ENCODE measurements around the gene GSG1.
"Not testable (repeated sequence)": the region's sequence is repeated elsewhere in the genome, so short reads cannot be mapped to it uniquely, and the experiment has no call there.

GSG1 gene

DNA sequence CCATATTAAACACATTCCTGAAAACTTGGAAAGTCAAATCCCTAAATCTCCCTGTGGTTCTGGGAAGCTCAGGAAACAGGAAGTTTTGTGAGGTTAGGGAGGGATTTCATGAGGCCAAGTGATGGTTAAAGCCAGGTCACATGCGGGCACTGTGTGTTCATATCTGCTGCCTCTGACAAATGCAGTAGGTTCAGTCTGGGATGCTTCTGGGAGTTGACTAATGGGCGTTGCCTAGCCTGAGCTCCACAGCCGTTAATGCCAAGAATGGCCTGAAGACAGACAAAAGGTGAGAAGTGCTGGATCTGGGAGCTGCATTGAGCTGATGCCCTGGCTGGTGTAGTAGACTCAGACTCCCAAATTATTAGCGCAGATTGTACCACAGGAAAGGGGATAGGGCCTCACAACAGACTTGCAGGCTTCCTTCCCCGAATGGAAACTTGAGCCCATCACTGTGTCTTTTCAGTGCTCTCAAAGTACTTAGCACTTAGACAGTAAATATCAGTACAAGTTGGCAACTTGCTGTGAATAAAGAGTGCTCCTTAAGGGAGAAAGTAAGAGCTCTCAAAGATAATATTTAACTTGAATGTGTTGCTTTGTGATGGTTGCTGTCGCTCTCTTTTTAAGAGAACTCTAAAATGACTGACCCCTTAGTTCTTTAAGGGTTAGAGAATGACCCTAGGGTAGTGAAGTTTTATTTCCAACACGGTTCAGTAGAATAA lies 17.3 kb downstream of the GSG1 start:
- Mint-ChIP-seq H3K4me1 (no peaks in the 10 kb centered on the region), H3K4me3 (no peak overlapping the region), H3K36me3 (ENCODE audit: low read depth) (peaks cover 19% of the 10 kb centered on the region), H3K27me3 (ENCODE audit: low read depth) (peaks cover 3% of the 10 kb centered on the region), H3K9me3 (no peaks in the 10 kb centered on the region), H3K27ac (peak overlapping the region in 1 of 3 experiments; percentile 16)
- TF ChIP-seq, protein P1, sequence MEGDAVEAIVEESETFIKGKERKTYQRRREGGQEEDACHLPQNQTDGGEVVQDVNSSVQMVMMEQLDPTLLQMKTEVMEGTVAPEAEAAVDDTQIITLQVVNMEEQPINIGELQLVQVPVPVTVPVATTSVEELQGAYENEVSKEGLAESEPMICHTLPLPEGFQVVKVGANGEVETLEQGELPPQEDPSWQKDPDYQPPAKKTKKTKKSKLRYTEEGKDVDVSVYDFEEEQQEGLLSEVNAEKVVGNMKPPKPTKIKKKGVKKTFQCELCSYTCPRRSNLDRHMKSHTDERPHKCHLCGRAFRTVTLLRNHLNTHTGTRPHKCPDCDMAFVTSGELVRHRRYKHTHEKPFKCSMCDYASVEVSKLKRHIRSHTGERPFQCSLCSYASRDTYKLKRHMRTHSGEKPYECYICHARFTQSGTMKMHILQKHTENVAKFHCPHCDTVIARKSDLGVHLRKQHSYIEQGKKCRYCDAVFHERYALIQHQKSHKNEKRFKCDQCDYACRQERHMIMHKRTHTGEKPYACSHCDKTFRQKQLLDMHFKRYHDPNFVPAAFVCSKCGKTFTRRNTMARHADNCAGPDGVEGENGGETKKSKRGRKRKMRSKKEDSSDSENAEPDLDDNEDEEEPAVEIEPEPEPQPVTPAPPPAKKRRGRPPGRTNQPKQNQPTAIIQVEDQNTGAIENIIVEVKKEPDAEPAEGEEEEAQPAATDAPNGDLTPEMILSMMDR (IDR thresholded peaks at IDR 0.05; ENCODE audit: unreplicated experiment in 3 of 3): no peak

DNA sequence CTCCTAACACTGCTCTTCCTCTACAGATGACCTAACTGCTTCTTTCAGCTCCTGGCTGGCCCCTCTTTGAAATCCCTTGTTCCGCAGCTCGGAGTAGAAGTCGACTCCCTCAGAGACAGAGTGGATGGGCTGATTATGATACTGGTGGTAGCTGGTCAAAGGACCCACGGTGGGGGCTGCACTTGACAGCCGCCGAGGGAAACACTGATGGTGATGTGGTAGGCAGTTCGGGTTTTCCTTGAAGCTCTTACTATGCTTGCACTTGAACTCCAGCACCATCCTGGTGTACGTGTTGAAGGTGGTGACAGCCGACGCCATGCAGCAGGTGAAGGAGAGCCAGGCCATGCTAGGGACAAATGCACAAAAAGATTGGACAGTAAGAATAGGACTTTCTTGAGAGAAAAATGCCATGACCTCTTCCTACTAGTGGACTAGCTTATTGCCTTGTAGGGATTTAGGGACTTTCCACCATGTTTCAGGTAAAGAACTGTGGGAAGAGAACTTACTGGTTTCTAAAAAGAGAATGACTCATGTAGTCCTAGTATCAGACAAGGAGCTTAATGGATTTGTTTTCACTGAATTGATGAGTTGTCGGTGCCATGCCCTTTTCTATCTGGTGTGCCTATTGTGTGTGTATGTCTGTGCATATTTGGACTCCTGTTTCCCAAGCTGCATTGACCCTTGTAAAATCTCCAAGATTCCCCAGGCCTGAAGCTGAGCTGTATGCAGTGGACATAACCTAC lies 18.4 kb downstream of the GSG1 start:
- no peaks in the 10 kb centered on the region for H3K4me1 Mint-ChIP-seq
- no peaks in the 10 kb centered on the region for H3K9me3 Mint-ChIP-seq
- H3K27me3 Mint-ChIP-seq (ENCODE audit: low read depth): no peaks in the 10 kb centered on the region
- TF ChIP-seq, protein P1 (IDR thresholded peaks at IDR 0.05; ENCODE audit: unreplicated experiment in 3 of 3): no peak
- peaks cover 30% of the 10 kb centered on the region for H3K36me3 Mint-ChIP-seq (ENCODE audit: low read depth)
- no peak overlapping the region for H3K27ac Mint-ChIP-seq
- no peak overlapping the region for H3K4me3 Mint-ChIP-seq

DNA sequence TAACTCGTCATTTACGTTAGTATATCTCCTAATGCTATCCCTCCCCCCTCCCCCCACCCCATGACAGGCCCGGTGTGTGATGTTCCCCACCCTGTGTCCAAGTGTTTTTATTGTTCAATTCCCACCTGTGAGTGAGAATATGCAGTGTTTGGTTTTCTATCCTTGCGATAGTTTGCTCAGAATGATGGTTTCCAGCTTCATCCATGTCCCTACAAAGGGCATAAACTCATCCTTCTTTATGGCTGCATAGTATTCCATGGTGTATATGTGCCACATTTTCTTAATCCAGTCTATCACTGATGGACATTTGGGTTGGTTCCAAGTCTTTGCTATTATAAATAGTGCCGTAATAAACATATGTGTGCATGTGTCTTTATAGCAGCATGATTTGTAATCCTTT lies 19.8 kb downstream of the GSG1 start:
- H3K27me3 Mint-ChIP-seq (ENCODE audit: low read depth): not testable (repeated sequence)

DNA sequence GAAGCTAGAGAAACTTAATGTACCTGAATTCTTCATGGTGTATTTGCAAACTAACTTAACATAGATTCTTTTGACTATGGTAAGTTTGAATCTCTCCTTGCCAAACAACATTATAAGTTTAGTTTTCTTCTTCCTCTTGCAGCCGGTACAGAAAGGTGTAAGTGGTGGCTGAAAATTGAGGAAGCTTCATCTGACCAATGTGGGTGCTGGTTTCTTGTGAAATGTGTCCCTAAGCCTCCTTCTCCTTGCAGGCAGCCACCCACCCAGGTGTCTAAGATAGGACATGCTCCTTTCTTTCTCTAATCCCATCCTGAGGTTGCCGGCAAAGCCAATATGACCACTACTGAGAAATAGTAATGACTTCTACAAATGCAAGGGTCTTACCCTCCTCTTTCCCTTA lies 20.6 kb downstream of the GSG1 start:
- H3K27me3 Mint-ChIP-seq (ENCODE audit: low read depth): no peaks in the 10 kb centered on the region
- H3K36me3 Mint-ChIP-seq (ENCODE audit: low read depth): peaks cover 44% of the 10 kb centered on the region
- TF ChIP-seq, protein P1 (IDR thresholded peaks at IDR 0.05; ENCODE audit: unreplicated experiment in 3 of 3): no peak
- H3K4me1 Mint-ChIP-seq: no peaks in the 10 kb centered on the region
- no peak overlapping the region for H3K27ac Mint-ChIP-seq
- no peak overlapping the region for H3K4me3 Mint-ChIP-seq
- peaks cover 5% of the 10 kb centered on the region for H3K9me3 Mint-ChIP-seq

More for the DNA sequence above, 19.8 kb downstream of the GSG1 start:
- not testable (repeated sequence) for H3K9me3 Mint-ChIP-seq, H3K4me3 Mint-ChIP-seq, H3K4me1 Mint-ChIP-seq, H3K27ac Mint-ChIP-seq
- peaks cover 39% of the 10 kb centered on the region for H3K36me3 Mint-ChIP-seq (ENCODE audit: low read depth)

DNA sequence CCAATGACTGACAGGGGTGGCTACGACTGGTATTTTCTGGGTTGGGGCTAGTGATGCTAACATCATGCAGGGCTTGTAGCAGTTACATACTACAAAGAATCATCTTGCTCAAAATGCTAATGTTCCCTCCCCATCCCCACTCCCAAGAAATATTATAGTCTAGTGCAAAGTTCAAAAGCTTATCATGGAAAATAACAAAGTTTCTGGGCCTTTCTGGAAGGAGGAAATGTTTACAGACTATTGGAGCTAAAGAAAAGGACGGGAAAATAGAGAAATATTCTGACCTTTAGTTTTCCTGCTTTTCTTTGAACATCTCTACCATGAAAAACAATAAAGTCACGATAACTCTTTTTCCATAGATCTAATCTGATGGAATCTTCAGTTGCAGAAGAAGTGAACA lies 23.2 kb downstream of the GSG1 start:
- no peaks in the 10 kb centered on the region for H3K27me3 Mint-ChIP-seq (ENCODE audit: low read depth)
- H3K9me3 Mint-ChIP-seq: peaks cover 5% of the 10 kb centered on the region
- no peak overlapping the region for H3K27ac Mint-ChIP-seq
- no peaks in the 10 kb centered on the region for H3K4me1 Mint-ChIP-seq
- no peak overlapping the region for H3K4me3 Mint-ChIP-seq
- TF ChIP-seq, protein P1 (IDR thresholded peaks at IDR 0.05; ENCODE audit: unreplicated experiment in 3 of 3): no peak
- peaks cover 59% of the 10 kb centered on the region for H3K36me3 Mint-ChIP-seq (ENCODE audit: low read depth)

DNA sequence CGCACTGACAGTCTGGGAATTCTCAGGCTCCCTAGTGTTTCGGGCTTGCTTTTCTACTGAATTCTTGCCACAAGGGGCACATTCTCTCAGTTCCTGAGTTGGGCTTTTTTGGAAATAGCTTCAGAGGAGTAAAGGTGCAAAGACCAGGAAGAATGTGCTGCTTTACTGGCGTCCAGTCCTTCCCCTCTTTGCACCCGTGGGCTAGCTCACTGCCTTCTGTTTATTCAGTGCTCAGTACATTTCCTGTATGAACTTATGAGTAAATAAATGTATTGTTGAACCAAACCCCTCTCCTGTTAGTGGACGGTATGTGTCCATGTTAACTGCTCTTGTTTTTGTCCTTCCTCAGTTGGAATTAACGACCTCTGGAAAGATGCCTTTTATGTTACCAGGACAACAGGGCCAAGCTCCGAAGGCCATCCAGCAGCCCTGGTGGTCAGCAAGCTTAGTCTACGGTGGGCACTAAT lies 24.0 kb downstream of the GSG1 start:
- Mint-ChIP-seq H3K4me3 (no peak overlapping the region), H3K36me3 (ENCODE audit: low read depth) (peaks cover 54% of the 10 kb centered on the region), H3K27me3 (ENCODE audit: low read depth) (no peaks in the 10 kb centered on the region), H3K4me1 (peaks cover 4% of the 10 kb centered on the region), H3K9me3 (peaks cover 5% of the 10 kb centered on the region), H3K27ac (no peak overlapping the region)
- TF ChIP-seq, protein P1 (IDR thresholded peaks at IDR 0.05; ENCODE audit: unreplicated experiment in 3 of 3): no peak

Data from nephron (organoid).